Right renal pelvis (tissue), 4 donors: ENCODE results near the gene THEMIS2. TPM values are rescaled to one million over a fixed set of nuclear protein-coding genes. Genes with fewer than 3 reads are reported as not detected.
"Not testable (repeated sequence)": the region's sequence is repeated elsewhere in the genome, so short reads cannot be mapped to it uniquely, and the experiment has no call there.

ENCODE experiments used
- DNase-seq, 4 donors: peaks; one replicate each; pipeline ENCODE4 v3.0.0-alpha.2; 2013; ENCODE audit warnings: low read depth in 4 of 4, low spot score in 3 of 4, missing footprints in 1 of 4
- polyA plus RNA-seq, 4 donors: library from polyadenylated mRNA; unstranded; fragments of 120-200 nt; gene quantifications; one replicate each; pipeline ENCODE4 v1.2.1, GENCODE V29; 2013; ENCODE audit not compliant: insufficient read length in 4 of 4

Gene THEMIS2
- polyA plus RNA-seq, 4 donors = 2.8 to 4.6 (median 3.3) TPM

DNA sequence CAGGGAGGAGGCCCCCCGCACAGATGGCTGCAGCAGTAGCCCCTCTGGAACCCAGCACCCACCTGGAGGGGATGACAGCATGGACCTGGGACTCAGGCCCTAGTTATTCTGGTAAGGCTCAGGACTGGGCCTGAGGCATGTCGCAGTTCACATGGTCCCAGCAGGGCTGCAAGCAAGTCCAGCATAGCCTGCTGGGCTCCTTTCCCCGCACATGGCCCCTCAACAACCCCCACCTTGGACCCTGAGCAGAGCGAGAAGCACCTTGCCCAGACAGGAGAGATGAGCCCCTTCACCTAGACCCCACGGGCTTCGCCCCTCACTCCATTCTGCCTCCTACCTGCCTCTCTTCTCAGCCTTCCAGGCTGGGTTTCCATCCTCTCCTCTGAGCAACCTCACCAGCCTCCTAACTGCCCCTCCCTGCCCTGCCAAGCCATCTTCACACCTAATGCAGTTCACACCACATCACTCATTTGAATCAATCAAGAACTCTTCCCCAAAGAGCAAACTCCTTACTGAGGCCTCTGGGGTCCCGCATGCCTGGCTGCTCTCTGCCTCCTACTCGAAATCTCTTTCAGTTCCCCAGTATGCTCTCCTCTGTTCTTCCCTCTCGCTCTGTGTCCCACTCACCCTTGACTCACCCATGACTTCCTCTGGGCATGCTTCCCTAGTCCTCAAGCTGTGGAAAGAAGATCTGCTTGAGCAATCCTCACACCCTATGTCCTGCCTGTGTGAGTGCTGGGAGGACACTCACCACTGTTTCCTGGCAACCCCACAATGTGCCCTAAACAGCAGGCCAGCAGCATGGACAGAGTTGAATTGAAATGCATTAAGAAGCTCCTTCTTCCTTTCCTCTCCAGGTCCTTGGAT is 9.4 kb upstream of the THEMIS2 start:
- DNase-seq = peak in 3 of 4 donors; percentile 46 to 50 (median 49)

DNA sequence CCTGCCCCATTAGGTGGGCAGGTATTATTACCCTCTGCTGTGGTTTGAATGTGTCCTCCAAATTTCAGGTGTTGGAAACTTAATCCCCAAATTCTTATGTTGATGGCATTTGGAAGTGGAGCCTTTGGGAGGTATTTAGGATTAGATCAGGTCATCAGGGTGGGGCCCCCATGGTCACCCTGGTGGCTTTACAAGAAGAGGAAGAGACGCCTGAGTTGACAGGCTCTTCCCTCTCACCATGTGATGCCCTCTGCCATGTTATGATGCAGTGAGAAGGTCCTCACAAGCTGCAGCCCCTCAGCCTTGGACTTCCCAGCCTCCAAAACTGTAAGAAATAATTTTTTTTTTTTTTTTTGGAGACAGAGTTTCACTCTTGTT is 8.8 kb upstream of the THEMIS2 start:
- no peak for DNase-seq

DNA sequence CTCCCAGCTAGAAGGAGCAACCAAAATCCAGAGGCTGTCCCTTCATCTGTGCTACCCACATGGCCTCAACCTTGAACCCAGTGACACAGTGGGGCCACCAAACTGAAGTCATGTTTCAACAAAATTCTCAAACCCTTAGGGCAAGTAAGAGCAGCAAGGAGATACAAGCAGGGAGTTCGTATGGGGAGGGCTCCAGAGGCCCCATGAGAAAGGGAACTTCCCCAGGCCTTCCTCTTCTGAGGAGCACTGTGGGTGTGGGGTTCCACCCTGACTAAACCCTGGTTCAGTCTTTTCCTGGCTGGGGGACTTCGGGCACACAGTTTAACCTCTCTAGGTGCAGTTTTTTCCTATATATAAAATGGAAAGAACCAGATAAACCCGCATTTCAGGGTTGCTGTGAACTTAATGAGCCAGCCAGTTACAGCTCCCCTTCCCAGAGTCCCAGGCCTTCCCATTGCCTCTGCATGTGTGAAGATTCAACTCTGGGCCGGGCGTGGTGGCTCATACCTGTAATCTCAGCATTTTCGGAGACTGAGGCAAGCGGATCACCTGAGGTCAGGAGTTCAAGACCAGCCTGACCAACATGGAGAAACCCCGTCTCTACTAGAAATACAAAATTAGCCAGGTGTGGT is 8.0 kb upstream of the THEMIS2 start:
- no peak for DNase-seq

DNA sequence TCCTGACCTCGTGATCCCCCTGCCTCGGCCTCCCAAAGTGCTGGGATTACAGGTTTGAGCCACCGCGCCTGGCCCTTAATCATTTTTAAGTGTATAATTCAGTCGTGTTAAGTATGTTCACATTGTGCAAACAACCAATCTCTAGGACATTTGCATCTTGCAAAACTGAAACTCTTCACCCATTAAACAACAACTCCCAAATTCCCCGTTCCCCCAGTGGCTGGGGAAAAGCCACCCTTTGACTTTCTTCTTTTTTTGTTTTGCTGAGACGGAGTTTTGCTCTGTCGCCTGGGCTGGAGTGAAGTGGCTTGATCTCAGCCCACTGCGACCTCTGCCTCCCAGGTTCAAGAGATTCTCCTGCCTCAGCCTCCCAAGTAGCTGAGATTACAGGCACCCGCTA is 6.5 kb upstream of the THEMIS2 start:
- no peak for DNase-seq

DNA sequence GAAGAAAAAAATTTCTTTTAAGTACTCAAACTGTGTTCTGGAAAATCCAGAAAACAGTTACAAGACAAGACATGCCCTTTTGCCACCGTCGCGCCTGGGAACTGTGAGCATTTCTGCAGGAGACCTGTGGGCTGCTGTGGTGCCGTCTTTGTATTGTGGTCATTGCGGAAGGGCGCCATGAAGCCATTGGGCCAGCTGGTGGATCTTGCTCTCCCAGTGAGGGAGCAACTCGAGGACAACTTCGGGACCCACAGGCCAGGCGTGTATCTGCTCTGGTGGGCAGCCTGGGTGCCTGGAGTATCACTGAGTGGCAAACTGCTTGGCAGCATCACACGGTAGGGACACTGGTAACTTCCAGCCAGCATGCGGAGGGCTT is 3.8 kb upstream of the THEMIS2 start:
- DNase-seq = no peak

DNA sequence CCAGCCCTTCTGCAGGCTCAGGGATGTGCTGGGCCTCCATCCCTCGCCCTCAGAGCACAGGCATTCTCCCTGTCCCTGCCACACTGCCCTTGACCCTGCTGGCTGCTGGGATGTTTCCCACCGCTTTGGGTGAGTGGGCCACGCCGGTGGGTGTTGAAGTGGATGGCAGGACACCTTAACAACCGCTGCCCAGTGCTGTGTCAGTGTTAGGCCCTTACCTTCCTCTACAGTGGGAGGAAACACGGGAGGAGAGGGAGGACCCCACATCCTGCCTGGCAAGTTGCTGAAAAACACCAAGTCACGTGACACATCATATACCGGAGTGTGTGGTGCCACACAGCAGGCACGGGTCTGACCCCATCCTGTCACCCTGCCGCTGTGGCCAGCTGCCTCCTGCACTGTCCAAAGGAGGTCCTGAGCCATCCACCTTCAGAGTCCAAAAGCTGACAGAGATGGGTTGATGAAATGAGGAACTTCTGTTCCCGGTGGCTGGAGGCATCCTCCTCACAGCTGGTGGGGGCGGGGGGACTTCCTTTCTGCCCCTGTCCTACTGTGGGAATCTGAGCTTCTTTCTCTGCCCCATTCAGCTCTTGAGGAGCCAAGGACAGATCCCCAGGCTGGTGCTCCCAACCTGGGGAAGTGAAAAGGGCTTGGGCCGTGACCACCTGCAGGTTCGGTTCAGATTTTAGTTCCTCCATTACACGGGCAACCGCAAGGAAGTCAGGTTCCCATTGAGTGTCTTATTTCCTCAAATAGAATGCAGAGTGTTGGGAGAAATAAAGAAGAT is 3.2 kb upstream of the THEMIS2 start:
- no peak for DNase-seq

DNA sequence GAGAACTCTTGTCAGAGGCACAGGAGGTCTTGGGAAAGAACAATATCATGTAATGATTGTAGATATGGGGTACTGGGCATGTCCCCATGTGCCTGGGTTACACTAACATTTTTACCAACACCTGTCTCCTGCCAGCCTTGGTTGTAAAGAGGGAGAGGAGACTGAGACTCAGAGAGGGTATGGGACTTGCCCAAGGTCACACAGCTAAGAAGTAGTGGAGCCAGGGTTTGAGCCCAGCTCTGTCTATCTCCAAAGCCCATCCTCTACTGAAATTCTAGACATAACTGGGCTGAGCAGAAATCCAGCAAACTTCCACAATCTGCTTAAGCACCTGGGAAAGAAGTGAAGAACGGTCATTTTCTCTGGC is 2.6 kb upstream of the THEMIS2 start:
- no peak for DNase-seq

DNA sequence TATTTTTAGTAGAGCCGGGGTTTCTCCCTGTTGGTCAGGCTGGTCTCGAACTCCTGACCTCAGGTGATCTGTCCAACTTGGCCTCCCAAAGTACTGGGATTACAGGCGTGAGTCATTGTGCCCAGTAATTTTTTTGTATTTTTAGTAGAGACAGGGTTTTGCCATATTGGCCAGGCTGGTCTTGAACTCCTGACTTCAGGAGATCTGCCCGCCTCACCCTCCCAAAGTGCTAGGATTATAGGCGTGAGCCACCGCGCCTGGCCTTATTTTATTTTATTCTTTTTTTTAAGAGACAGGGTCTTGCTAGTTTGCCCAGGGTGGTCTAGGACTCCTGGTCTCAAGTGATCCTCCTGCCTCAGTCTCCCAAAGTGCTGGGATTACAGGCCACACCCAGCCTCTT is 1.3 kb upstream of the THEMIS2 start:
- not testable (repeated sequence) for DNase-seq

DNA sequence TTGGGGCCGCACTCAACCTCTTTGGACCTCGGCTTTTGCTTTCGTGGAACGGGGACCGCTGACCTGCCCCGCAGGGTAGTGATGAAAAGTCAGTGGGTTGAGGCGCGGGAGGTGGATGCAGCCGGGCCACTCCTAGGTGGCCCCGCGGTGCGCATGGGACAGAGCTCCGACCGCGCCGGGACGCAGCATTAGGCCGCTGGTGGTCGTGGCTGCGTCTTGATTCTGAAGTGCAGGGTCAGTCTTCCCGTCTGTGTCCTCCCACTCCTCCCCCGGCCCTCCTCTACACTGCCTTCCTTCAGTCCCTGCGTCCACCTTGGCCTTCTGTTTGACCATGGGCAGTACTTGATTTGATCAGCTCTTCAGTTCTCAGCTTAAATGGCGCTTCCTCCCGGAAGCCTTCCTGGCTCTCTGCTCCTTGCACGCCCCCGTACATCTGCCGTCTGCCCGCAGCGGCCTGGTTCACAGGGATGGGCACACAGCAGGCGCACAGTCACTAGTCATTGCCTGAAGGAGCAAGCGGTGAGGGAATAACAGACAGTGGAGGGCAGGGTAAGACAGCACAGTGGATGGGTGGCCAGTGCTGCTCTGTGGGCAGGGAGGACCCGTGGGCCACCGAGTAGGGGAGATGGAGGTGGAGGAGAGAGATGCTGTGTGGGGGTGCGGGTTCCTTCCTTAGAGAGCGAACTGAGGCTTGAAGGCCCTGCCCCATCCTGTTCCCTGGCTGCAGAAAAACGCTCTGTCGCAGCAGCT is 633 bp downstream of the THEMIS2 start:
- DNase-seq = no peak

DNA sequence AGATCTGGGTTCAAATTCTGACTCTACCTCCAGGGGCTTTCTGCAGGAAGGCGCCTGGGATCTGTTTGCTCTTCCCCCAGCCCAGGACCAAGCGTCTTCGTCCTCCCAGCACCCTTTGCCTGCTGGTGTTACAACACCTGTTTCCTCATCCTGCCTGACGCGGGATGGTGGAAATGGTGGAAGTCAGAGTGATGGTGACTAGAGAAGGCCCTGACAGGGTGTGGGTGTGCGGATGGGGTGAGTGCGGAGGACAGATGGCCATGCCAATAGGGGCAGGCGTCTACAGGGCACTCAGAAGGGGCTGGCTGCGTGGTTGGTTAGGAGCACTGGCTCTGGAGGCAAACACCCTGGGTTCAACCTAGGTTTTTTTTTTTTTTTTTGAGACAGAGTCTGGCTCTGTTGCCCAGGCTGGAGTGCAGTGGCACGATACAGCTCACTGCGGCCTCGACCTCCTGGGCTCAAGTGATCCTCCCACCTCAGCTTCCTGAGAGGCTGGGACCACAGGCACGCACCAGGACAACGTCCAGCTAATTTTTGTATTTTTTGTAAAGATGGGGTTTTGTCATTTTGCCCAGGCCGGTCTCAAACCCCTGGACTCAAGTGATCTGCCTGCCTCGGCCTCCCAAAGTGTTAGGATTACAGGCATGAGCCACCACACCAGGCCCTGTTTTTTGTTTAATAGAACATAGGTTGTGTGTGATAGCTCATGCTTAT is 1.5 kb downstream of the THEMIS2 start:
- DNase-seq = no peak

DNA sequence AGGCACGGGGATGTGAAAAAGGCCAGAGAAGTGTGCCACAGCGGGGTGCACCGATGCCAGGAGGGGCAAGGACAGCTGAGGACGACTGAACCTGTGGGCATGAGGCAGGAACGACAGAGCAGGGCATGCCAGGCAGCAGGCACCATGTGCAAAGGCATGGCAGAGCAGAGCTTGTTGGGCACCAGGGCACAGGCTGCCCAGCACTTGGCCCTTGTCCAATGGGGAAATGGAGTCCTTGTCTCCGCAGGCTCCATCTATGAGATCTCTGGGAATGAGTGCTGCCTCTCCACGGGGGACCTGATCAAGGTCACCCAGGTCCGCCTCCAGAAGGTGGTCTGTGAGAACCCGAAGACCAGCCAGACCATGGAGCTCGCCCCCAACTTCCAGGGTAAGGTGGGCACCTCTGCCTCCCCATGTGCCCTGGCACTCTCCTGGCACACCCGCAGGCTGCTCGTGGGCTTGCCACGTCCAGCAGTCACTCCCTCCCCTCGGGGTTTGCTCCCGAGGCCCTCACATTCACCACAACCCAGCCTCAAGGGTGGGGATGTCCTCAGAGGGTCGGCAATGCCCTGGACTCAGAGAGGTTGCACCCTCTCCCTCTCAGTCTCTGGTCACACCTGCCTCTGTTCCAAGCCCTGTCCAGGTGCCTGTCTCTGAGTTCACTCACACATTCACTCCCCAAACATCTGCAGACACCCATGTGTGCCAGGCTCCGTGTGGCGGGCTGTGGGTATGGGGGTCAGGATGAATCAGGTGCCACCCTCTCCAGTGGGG is 4.2 kb downstream of the THEMIS2 start:
- DNase-seq = no peak

DNA sequence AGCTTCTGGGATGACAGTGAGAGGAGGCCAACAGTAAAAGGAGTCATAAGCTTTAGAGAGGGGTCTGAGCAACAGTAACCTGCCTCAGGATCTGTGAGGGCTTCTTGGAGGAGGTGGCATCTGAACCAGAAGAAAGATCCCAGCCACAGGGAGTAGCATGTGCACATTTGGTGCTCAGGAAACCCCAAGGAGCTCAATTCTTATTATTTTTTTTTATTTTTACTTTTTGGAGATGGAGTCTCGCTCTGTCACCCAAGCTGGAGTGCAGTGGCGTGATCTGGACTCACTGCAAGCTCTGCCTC is 4.7 kb downstream of the THEMIS2 start:
- no peak for DNase-seq

DNA sequence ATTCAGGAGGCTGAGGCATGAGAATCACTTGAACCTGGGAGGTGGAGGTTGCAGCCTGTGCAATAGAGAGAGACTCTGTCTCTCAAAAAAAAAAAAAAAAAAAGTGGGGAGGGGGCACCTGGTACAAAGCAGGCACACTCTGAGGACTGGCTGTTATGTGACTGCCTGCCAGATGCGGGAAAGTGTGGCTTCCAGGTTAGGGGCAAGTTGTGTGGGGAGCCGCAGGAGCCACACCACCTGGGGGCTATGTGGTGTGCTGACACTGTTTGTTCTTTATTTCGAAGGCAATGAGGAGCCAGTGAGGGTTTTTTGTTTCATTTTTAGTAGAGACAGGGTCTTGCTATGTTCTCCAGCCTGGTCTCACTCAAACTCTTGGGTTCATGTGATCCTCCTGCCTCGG is 5.7 kb downstream of the THEMIS2 start:
- DNase-seq = no peak

DNA sequence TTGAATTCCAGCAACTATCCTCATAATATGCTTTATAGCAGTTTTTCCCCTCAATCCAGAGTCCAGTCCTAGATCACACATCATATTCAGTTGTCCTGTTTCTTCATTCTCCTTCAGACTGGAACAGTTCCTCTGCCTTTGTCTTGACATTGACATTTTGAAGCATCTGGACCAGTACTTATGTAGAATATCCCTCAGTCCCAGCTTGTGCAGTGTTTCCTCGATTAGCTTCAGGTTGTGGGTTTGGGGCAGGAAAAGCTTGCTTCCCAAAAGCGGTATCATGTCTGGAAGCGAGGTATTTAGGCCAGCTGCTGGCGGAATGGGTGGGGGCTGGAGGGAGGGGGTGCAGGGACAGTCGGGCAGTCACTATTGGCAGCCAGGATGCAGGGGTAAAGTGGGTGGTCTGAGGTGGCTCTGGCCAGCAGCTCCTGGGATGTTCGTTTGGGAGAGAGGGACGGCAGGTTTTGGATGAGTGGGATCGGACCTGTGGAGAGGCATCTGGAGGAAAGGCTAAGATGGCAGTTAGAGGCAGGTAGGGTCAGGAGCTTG is 6.5 kb downstream of the THEMIS2 start:
- DNase-seq = no peak

DNA sequence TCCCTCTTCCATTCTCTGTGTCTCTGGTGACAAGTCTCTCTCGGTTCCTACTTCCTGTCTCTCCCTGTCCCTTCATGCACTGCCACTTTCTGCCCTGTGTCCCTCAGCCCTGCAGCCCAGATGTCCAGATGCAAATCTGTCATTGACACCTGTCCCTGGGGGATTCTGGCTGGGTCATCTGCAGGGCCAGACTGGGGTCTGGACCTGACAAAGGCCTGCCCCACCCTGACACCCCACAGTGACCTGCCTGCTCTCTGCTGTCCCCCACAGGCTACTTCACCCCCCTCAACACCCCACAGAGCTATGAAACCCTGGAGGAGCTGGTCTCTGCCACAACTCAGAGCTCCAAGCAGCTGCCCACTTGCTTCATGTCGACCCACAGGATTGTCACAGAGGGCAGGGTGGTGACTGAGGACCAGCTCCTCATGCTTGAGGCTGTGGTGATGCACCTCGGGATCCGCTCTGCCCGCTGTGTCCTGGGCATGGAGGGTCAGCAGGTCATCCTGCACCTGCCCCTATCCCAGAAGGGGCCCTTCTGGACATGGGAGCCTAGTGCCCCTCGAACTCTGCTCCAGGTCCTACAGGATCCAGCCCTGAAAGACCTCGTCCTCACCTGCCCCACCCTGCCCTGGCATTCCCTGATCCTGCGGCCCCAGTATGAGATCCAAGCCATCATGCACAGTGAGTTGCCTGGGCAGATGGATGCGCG is 7.2 kb downstream of the THEMIS2 start:
- no peak for DNase-seq

DNA sequence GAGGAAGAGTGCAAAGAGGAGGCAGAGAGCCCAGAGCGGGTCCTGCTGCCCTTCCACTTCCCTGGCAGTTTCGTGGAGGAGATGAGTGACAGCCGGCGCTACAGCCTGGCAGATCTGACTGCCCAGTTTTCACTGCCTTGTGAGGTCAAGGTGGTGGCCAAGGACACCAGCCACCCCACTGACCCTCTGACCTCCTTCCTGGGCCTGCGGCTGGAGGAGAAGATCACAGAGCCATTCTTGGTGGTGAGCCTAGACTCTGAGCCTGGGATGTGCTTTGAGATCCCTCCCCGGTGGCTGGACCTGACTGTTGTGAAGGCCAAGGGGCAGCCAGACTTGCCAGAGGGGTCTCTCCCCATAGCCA is 10.2 kb downstream of the THEMIS2 start:
- DNase-seq = no peak

DNA sequence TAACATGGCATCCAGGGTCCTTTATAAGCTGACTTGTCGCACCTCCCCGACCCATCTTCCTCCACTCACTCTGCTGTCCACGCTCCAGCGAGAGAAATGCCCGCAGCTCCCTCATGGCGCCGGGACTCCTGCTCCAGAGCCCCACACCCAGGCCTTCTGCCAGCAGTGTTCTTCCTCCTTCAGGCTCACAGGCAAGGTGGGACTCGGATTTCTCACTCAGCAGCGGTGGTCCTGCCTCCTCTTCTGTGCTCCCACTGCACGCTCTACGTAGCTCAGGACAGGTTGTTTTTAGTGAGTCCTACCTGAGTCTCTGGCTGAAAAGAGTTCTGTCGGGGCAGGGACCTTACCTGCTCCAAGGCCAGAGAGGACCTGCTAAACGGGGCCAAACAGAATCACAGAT is 11.2 kb downstream of the THEMIS2 start:
- no peak for DNase-seq

DNA sequence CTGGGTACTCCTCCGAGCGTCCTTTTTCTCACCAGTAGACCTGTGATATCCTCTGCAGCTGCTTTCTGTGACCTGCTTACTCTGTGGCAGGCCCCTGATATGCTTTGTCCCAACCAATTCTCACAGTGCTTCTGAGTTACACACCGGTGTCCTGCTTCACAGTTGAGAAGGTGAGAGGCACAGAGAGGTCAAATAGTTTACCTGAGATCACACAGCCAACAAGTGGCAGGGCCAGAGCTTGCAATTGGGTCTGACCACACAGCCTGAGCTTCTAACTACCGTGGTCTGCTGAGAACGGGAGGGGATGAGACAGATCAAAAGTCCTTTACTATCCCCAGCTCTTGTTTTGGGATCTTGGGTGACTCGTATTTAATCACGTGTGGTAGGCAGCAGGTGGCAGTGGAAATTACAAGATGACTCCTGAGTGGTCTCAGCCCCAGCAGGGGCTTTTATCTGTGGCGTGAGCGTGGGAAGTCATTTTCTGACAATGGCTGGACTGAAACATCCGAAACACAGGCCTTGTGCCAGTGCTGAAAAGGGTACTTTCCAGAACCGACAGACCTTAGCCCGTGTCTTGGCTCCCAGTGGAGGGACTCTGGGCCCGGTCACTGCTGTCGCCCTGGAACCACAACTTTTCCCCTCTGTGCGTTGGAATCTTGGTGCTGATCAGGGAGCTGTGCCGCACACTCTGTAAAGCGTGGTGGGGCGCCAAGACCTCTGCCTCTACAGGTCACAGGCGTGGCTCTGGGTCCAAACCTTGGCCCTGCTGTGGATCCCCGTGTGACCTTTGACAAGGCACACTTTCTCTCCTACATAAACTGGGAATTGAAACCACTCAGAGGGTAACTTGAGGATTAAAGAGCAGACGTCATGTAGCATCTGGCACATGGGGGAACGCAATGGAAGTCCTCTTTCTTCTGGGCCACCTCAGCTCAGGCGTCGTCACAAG is 11.9 kb downstream of the THEMIS2 start:
- DNase-seq = no peak
